ENCODE data around the gene TMPRSS4.

- TF ChIP-seq RFXANK (CRISPR knock-in tag; IDR thresholded peaks at IDR 0.05) = no peak
- TF ChIP-seq ZC3H4 (CRISPR knock-in tag; IDR thresholded peaks at IDR 0.05; ENCODE audit: borderline replicate concordance) = no peak
- no peak for TF ChIP-seq RERE (CRISPR knock-in tag; IDR thresholded peaks at IDR 0.05; ENCODE audit: low read depth)
- no peak for TF ChIP-seq POLR2AphosphoS5 (IDR thresholded peaks at IDR 0.05; ENCODE audit: low read depth, low read length)
- TF ChIP-seq, protein P1, sequence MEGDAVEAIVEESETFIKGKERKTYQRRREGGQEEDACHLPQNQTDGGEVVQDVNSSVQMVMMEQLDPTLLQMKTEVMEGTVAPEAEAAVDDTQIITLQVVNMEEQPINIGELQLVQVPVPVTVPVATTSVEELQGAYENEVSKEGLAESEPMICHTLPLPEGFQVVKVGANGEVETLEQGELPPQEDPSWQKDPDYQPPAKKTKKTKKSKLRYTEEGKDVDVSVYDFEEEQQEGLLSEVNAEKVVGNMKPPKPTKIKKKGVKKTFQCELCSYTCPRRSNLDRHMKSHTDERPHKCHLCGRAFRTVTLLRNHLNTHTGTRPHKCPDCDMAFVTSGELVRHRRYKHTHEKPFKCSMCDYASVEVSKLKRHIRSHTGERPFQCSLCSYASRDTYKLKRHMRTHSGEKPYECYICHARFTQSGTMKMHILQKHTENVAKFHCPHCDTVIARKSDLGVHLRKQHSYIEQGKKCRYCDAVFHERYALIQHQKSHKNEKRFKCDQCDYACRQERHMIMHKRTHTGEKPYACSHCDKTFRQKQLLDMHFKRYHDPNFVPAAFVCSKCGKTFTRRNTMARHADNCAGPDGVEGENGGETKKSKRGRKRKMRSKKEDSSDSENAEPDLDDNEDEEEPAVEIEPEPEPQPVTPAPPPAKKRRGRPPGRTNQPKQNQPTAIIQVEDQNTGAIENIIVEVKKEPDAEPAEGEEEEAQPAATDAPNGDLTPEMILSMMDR (CRISPR knock-in tag; IDR thresholded peaks at IDR 0.05) = no peak
- TF ChIP-seq, protein P2, sequence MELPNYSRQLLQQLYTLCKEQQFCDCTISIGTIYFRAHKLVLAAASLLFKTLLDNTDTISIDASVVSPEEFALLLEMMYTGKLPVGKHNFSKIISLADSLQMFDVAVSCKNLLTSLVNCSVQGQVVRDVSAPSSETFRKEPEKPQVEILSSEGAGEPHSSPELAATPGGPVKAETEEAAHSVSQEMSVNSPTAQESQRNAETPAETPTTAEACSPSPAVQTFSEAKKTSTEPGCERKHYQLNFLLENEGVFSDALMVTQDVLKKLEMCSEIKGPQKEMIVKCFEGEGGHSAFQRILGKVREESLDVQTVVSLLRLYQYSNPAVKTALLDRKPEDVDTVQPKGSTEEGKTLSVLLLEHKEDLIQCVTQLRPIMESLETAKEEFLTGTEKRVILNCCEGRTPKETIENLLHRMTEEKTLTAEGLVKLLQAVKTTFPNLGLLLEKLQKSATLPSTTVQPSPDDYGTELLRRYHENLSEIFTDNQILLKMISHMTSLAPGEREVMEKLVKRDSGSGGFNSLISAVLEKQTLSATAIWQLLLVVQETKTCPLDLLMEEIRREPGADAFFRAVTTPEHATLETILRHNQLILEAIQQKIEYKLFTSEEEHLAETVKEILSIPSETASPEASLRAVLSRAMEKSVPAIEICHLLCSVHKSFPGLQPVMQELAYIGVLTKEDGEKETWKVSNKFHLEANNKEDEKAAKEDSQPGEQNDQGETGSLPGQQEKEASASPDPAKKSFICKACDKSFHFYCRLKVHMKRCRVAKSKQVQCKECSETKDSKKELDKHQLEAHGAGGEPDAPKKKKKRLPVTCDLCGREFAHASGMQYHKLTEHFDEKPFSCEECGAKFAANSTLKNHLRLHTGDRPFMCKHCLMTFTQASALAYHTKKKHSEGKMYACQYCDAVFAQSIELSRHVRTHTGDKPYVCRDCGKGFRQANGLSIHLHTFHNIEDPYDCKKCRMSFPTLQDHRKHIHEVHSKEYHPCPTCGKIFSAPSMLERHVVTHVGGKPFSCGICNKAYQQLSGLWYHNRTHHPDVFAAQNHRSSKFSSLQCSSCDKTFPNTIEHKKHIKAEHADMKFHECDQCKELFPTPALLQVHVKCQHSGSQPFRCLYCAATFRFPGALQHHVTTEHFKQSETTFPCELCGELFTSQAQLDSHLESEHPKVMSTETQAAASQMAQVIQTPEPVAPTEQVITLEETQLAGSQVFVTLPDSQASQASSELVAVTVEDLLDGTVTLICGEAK (IDR thresholded peaks at IDR 0.05) = no peak
- TF ChIP-seq, protein P2 (CRISPR knock-in tag; IDR thresholded peaks at IDR 0.05) = no peak
- no peak for TF ChIP-seq ZNF441 (CRISPR knock-in tag; IDR thresholded peaks at IDR 0.05; ENCODE audit: borderline replicate concordance)
- TF ChIP-seq ZSCAN21 (CRISPR knock-in tag; IDR thresholded peaks at IDR 0.05; ENCODE audit: borderline replicate concordance) = no peak
Observed at GRCh38 chr11:118111019-118111743, 34.3 kb downstream of the TMPRSS4 start.

Data from HepG2 (cell line).